K562 (cell line): ENCODE data around the gene GASK1A. TPM values are rescaled to one million over a fixed set of nuclear protein-coding genes. Genes with fewer than 3 reads are reported as not detected.

Source experiments
- ATAC-seq: fragments of 200-7000 bp; cut with Tn5 transposase; 3 replicates; pipeline ENCODE4 v1.9.1; 2020; ENCODE audit warnings: moderate library complexity
- BruUV-seq: library from RNA; stranded (reverse); fragments of 400-500 nt; replicated peaks from 2 replicates; lab custom pipeline; 2021; lab: Mats Ljungman, UMichigan
- CTCF ChIA-PET: fragments of 300-600 bp; formaldehyde crosslinking; extraction: SDS; loops from one replicate; lab custom pipeline; 2021; ENCODE audit warnings: low intra/inter-chr PET ratio; lab: Yijun Ruan, JAX
- POLR2A ChIA-PET: fragments of 300-600, 350-650 bp; sonication (Branson Sonifier 250); formaldehyde crosslinking; extraction: SDS; loops from one replicate; lab custom pipeline; 2021; ENCODE audit warnings: antibody characterized with exemption, inconsistent platforms; lab: Yijun Ruan, JAX
- DNase-seq, 4 experiments: peaks; one replicate each; pipeline versions ENCODE4 v3.0.0 to v3.0.0-alpha.2; 2011 to 2018; ENCODE audit warnings: low spot score in 3 of 4, mixed read lengths in 3 of 4; ENCODE audit errors: extremely low read depth in 1 of 4
- FAIRE-seq: peaks from 2 replicates; lab custom pipeline; 2011; peaks lifted over from hg19 to GRCh38; lab: Jason Lieb, UNC
- H2AFZ ChIP-seq: 2 replicates; pipeline ENCODE4 v1.6.0; 2011; ENCODE audit warnings: low read depth, low read length, control low read depth, inconsistent platforms
- H3K27ac ChIP-seq: fragments of 200-600 bp; 3 replicates; pipeline ENCODE4 v1.8.0; 2011; ENCODE audit warnings: low read depth, mild to moderate bottlenecking, control low read depth, inconsistent platforms, low read length, moderate library complexity, mixed read lengths; ENCODE audit errors: extremely low read depth
- H3K27me3 ChIP-seq, 2 experiments: fragments of 300-600 bp in 1 of 2; 2 replicates in 1 of 2; 3 replicates in 1 of 2; pipeline versions ENCODE4 v1.6.0 to v1.8.0; 2011; ENCODE audit warnings: inconsistent platforms in 2 of 2, low read length in 2 of 2, mild to moderate bottlenecking in 1 of 2, mixed read lengths in 1 of 2, moderate library complexity in 1 of 2; ENCODE audit not compliant: control insufficient read depth in 2 of 2, insufficient read depth in 2 of 2
- H3K36me3 ChIP-seq: fragments of 300-600 bp; 3 replicates; pipeline ENCODE4 v1.8.0; 2011; ENCODE audit warnings: mild to moderate bottlenecking, low read length, inconsistent platforms; ENCODE audit not compliant: control insufficient read depth, insufficient read depth
- H3K4me1 ChIP-seq, 2 experiments: fragments of 200-600 bp in 1 of 2; replicated peaks in 1 of 2; 2 replicates in 1 of 2; 3 replicates in 1 of 2; pipeline versions ENCODE4 v1.5.1 to v1.8.0; 2011; ENCODE audit warnings: inconsistent platforms in 2 of 2, low read length in 2 of 2, mild to moderate bottlenecking in 1 of 2, mixed read lengths in 1 of 2, moderate library complexity in 1 of 2; ENCODE audit not compliant: control insufficient read depth in 2 of 2, insufficient read depth in 2 of 2
- H3K4me2 ChIP-seq: 2 replicates; pipeline ENCODE4 v1.6.1; 2011; ENCODE audit warnings: low read length, control low read depth, inconsistent platforms, mixed read lengths; ENCODE audit not compliant: insufficient read depth
- H3K4me3 ChIP-seq: fragments of 200-600 bp; sonication (generic), shearing (Covaris generic); 2 replicates; pipeline ENCODE4 v1.5.1; 2016; ENCODE audit warnings: control low read depth, inconsistent platforms
- H3K79me2 ChIP-seq: fragments of 200-600 bp; 3 replicates; pipeline ENCODE4 v1.8.0; 2011; ENCODE audit warnings: low read length, inconsistent platforms; ENCODE audit not compliant: control insufficient read depth, insufficient read depth
- H3K9ac ChIP-seq, 2 experiments: 2 replicates each; pipeline versions ENCODE4 v1.6.0 to v1.6.1; 2011; ENCODE audit warnings: low read depth in 2 of 2, low read length in 2 of 2, control low read depth in 1 of 2, inconsistent platforms in 1 of 2, mild to moderate bottlenecking in 1 of 2, mixed read lengths in 1 of 2; ENCODE audit not compliant: insufficient read depth in 1 of 2
- H3K9me1 ChIP-seq: one replicate; pipeline ENCODE4 v1.6.0; 2011; ENCODE audit warnings: inconsistent platforms, mild to moderate bottlenecking, low read length, moderate library complexity; ENCODE audit not compliant: control insufficient read depth, insufficient read depth
- H3K9me3 ChIP-seq: replicated peaks from 2 replicates; pipeline ENCODE4 v1.5.1; 2011; ENCODE audit warnings: low read depth, low read length, inconsistent platforms; ENCODE audit not compliant: control insufficient read depth, insufficient read depth
- H4K20me1 ChIP-seq: replicated peaks from 2 replicates; pipeline ENCODE4 v1.6.1; 2011; ENCODE audit warnings: low read length, inconsistent platforms, mixed read lengths; ENCODE audit not compliant: control insufficient read depth, insufficient read depth
- FOXP1 ChIP-seq: sonication (generic); formaldehyde crosslinking; IDR thresholded peaks from 2 replicates; pipeline ENCODE4 v1.8.0; 2022; ENCODE audit warnings: mild to moderate bottlenecking, missing genetic modification reagents
- HES1 ChIP-seq: fragments of 450-650 bp; IDR thresholded peaks from 2 replicates; pipeline ENCODE4 v1.6.1; 2016; ENCODE audit warnings: low read depth, mild to moderate bottlenecking, moderate library complexity
- KAT7 ChIP-seq: sonication (generic); formaldehyde crosslinking; IDR thresholded peaks from 2 replicates; pipeline ENCODE4 v1.8.0; 2022; ENCODE audit warnings: missing genetic modification reagents, mild to moderate bottlenecking, borderline replicate concordance
- MAZ ChIP-seq, 2 experiments: fragments of 450-650 bp in 1 of 2; sonication (generic) in 1 of 2; formaldehyde crosslinking; IDR thresholded peaks in 1 of 2; conservative IDR thresholded peaks in 1 of 2; 2 replicates each; pipeline versions ENCODE4 v1.4.0 to v1.5.0; 2020; ENCODE audit warnings: mild to moderate bottlenecking in 1 of 2, missing genetic modification reagents in 1 of 2
- MECOM ChIP-seq: fragments of 250-450 bp; sonication (Bioruptor Pico); IDR thresholded peaks from 2 replicates; pipeline ENCODE4 v1.8.0; 2022; ENCODE audit warnings: inconsistent platforms
- NFATC3 ChIP-seq: fragments of 450-650 bp; IDR thresholded peaks from 2 replicates; pipeline ENCODE4 v1.6.1; 2017; ENCODE audit warnings: mild to moderate bottlenecking
- POLR2A ChIP-seq: fragments of 450-650 bp; conservative IDR thresholded peaks from 2 replicates; pipeline ENCODE4 v1.6.1; 2016
- POLR2G ChIP-seq: fragments of 200-400 bp; formaldehyde crosslinking; IDR thresholded peaks from 2 replicates; pipeline ENCODE4 v1.6.1; 2017; ENCODE audit warnings: low read depth, mild to moderate bottlenecking, antibody characterized with exemption, low read length, moderate library complexity
- RBM14 ChIP-seq: fragments of 200-400 bp; formaldehyde crosslinking; IDR thresholded peaks from 2 replicates; pipeline ENCODE4 v1.6.1; 2018; ENCODE audit warnings: low read depth, mild to moderate bottlenecking, low read length, moderate library complexity, borderline replicate concordance; ENCODE audit not compliant: insufficient read depth
- RBM17 ChIP-seq: fragments of 200-400 bp; formaldehyde crosslinking; IDR thresholded peaks from 2 replicates; pipeline ENCODE4 v1.6.1; 2017; ENCODE audit warnings: low read depth, mild to moderate bottlenecking, low read length, borderline replicate concordance
- SUPT5H ChIP-seq: fragments of 450-650 bp; IDR thresholded peaks from 2 replicates; pipeline ENCODE4 v1.6.1; 2016
- ZBTB43 ChIP-seq: sonication (generic); formaldehyde crosslinking; IDR thresholded peaks from 2 replicates; pipeline ENCODE4 v1.8.0; 2023; ENCODE audit warnings: mild to moderate bottlenecking, missing genetic modification reagents
- ZNF551 ChIP-seq: fragments of 250-450 bp; sonication (Bioruptor Pico); IDR thresholded peaks from 2 replicates; pipeline ENCODE4 v1.5.0; 2021; ENCODE audit warnings: mild to moderate bottlenecking, moderate library complexity
- WGBS: fragments of 100-300 bp; shearing (Covaris generic); methylation state at CpG from one replicate; pipeline ENCODE4 v1.1.6; 2016; ENCODE audit warnings: low coverage, mixed read lengths; ENCODE audit not compliant: insufficient coverage; ENCODE audit errors: missing lambda C conversion rate; 5-methylcytosine and 5-hydroxymethylcytosine counted together
- in situ Hi-C: fragments of 300-500 bp; cut with MboI; formaldehyde crosslinking; loops from 4 replicates; pipeline ENCODE4 v1.15.0; 2018; ENCODE audit warnings: inconsistent platforms, mixed read lengths
- intact Hi-C: fragments of 100-400 bp; cut with micrococcal nuclease; formaldehyde crosslinking; loops from 2 replicates; pipeline ENCODE4 v1.14.2; 2022
- polyA plus RNA-seq, 8 experiments: library from polyadenylated mRNA; depleted of rRNA in 4 of 8; stranded (reverse) in 5 of 8; unstranded in 3 of 8; fragments of >200 nt; fragmentation: Nextera tagmentation in 2 of 8; fragmentation: Illumina TruSeq in 1 of 8; extraction: Ambion mirVana in 2 of 8; extraction: Trizol in 1 of 8; gene quantifications; 2 replicates each; pipeline versions ENCODE4 v1.2.1 to v1.2.3, GENCODE V29; 2011 to 2014; ENCODE audit warnings: inconsistent platforms in 1 of 8, missing spikeins in 1 of 8
- total RNA-seq, 7 experiments: library from RNA; depleted of rRNA in 6 of 7; stranded (reverse); fragments of >200 nt in 6 of 7; fragmentation: Illumina TruSeq in 2 of 7; extraction: Trizol in 2 of 7; gene quantifications; 2 replicates each; pipeline versions ENCODE4 v1.2.1 to v1.2.3, GENCODE V29; 2011 to 2021; ENCODE audit warnings: low replicate concordance in 1 of 7

Gene GASK1A
- total and polyA plus RNA-seq, 9 of the 15 experiments (the other 6 are each of a cell fraction or from before 2014, with no cell fraction given) = 0.04 to 0.11 (median 0.05) TPM; not detected in 5

- H3K36me3 ChIP-seq = peaks cover 10% of the 10 kb centered on the region; the same call in 1 of the 3 replicates
- FAIRE-seq (no peak), ATAC-seq (no peak), DNase-seq (no peak)
- POLR2A ChIA-PET = interaction anchor here (1.6 kb wide), 1 partner anchor 10 kb away, joined by 4 read pairs; no protein-coding TSS in a partner anchor
- no TSS peak for BruUV-seq
- CTCF ChIA-PET = no interaction called here
- no peaks in the 10 kb centered on the region for H3K79me2 ChIP-seq
- no peaks in the 10 kb centered on the region for H3K9me1 ChIP-seq
- in situ Hi-C loops = no loop called here
- intact Hi-C loops = loop anchor here (10.0 kb wide), 1 partner anchor 112 kb away; no protein-coding TSS in a partner anchor
- no peaks in the 10 kb centered on the region for H4K20me1 ChIP-seq
- H3K4me1 ChIP-seq = peaks cover 0 to 5% of the 10 kb centered on the region in 2 experiments; a peak in 1 of 5 replicates
- no peak overlapping the region for H2AFZ ChIP-seq
- peaks cover 0 to 3% of the 10 kb centered on the region in 2 experiments; a peak in 1 of 5 replicates for H3K27me3 ChIP-seq
- no peak overlapping the region for H3K4me3 ChIP-seq
- H3K4me2 ChIP-seq = no peak overlapping the region
- H3K27ac ChIP-seq = no peak overlapping the region
- H3K9me3 ChIP-seq = no peaks in the 10 kb centered on the region
- no peak overlapping the region for H3K9ac ChIP-seq
- TF ChIP-seq KAT7 = no peak
- no peak for TF ChIP-seq ZNF551 (CRISPR knock-in tag)
- TF ChIP-seq RBM14 = no peak
- TF ChIP-seq MECOM = no peak
- TF ChIP-seq RBM17 = no peak
- no peak for TF ChIP-seq SUPT5H
- no peak for TF ChIP-seq NFATC3
- TF ChIP-seq POLR2A = no peak
- no peak for TF ChIP-seq MAZ (CRISPR knock-in tag; conservative IDR thresholded peaks at IDR 0.05 in 1 of 2, IDR thresholded peaks at IDR 0.05 in 1 of 2)
- TF ChIP-seq FOXP1 = no peak
- no peak for TF ChIP-seq ZBTB43 (CRISPR knock-in tag)
- TF ChIP-seq HES1 = no peak
- no peak for TF ChIP-seq POLR2G
- 55% methylated on average over 6 of the region's 6 CpGs for WGBS
These were observed 98.2 kb downstream of the GASK1A start for GRCh38 chr3:43077261-43077660.
